NCI-H2227 treated with DMSO at 0.1 percent for 48 hours (cell line): ENCODE data around the gene CXCL6.

Source experiments
- DNase-seq: peaks from one replicate; lab custom pipeline; 2025; lab: John Stamatoyannopoulos, UW

CXCL6 gene

GRCh38 chr4:73842696-73843095 lies 6.2 kb downstream of the CXCL6 start:
- no peak for DNase-seq

- DNase-seq = no peak
Measured at GRCh38 chr4:73843369-73843768, 6.9 kb downstream of the CXCL6 start.

GRCh38 chr4:73844345-73844744 lies 7.9 kb downstream of the CXCL6 start:
- no peak for DNase-seq

GRCh38 chr4:73844806-73845205 lies 8.3 kb downstream of the CXCL6 start:
- DNase-seq = no peak

- DNase-seq = no peak
Measured at GRCh38 chr4:73847526-73848182, 11.2 kb downstream of the CXCL6 start.

- no peak for DNase-seq
Measured at GRCh38 chr4:73848183-73848777, 11.8 kb downstream of the CXCL6 start.

GRCh38 chr4:73850261-73850970 lies 13.9 kb downstream of the CXCL6 start:
- DNase-seq = no peak

GRCh38 chr4:73851293-73851692 lies 14.8 kb downstream of the CXCL6 start:
- no peak for DNase-seq

- DNase-seq = no peak
Measured at GRCh38 chr4:73852771-73853170, 16.3 kb downstream of the CXCL6 start.

- DNase-seq = no peak
Measured at GRCh38 chr4:73853246-73853704, 16.8 kb downstream of the CXCL6 start, which contains the start of gene PF4V1. Gene PF4V1 (plus strand): TSS chr4:73853296. CDS start chr4:73853363, 67 bp downstream.

GRCh38 chr4:73853718-73854473 lies 17.4 kb downstream of the CXCL6 start:
- DNase-seq = no peak

- no peak for DNase-seq
Measured at GRCh38 chr4:73855406-73855805, 18.9 kb downstream of the CXCL6 start.

- no peak for DNase-seq
Measured at GRCh38 chr4:73856518-73856917, 20.0 kb downstream of the CXCL6 start.

- no peak for DNase-seq
Measured at GRCh38 chr4:73859614-73860088, 23.2 kb downstream of the CXCL6 start.

GRCh38 chr4:73860181-73860580 lies 23.7 kb downstream of the CXCL6 start:
- no peak for DNase-seq

GRCh38 chr4:73860917-73861316 lies 24.4 kb downstream of the CXCL6 start:
- DNase-seq = no peak

- DNase-seq = no peak
Measured at GRCh38 chr4:73862322-73862721, 25.8 kb downstream of the CXCL6 start.

GRCh38 chr4:73864365-73864764 lies 27.9 kb downstream of the CXCL6 start:
- DNase-seq = no peak

- DNase-seq = no peak
Measured at GRCh38 chr4:73864961-73865360, 28.5 kb downstream of the CXCL6 start.

GRCh38 chr4:73865431-73866096 lies 29.1 kb downstream of the CXCL6 start:
- no peak for DNase-seq

GRCh38 chr4:73866246-73866645 lies 29.8 kb downstream of the CXCL6 start:
- no peak for DNase-seq

GRCh38 chr4:73867783-73868182 lies 31.3 kb downstream of the CXCL6 start:
- no peak for DNase-seq
